ENCODE measurements around the gene SLC19A1. TPM values are rescaled to one million over a fixed set of nuclear protein-coding genes. Genes with fewer than 3 reads are reported as not detected.

SLC19A1 gene
- total RNA-seq, 2 donors from 2014 or later = 4.7 to 6.1 TPM

GRCh38 chr21:45545236-45545570 lies 3.0 kb upstream of the SLC19A1 start:
- no peaks in the 10 kb centered on the region for H3K9me3 ChIP-seq
- no peaks in the 10 kb centered on the region for H3K36me3 ChIP-seq
- TF ChIP-seq CTCF (IDR thresholded peaks at IDR 0.05) = no peak
- H3K27ac ChIP-seq = no peak overlapping the region
- H3K4me1 ChIP-seq (ENCODE audit: control insufficient read depth in 1 of 2, low read depth in 2 of 2) = peaks cover 9 to 15% of the 10 kb centered on the region in 2 donors
- no peaks in the 10 kb centered on the region for H3K27me3 ChIP-seq (replicated peaks; ENCODE audit: insufficient read depth)
- DNase-seq (ENCODE audit: low spot score) (no peak), ATAC-seq (ENCODE audit: insufficient number of reproducible peaks, low FRiP score, low read depth) (no peak)
- H3K4me3 ChIP-seq = no peak overlapping the region

- ATAC-seq (ENCODE audit: insufficient number of reproducible peaks, low FRiP score, low read depth) (no peak), DNase-seq (ENCODE audit: low spot score) (no peak)
- no peak for TF ChIP-seq CTCF (IDR thresholded peaks at IDR 0.05)
- Histone ChIP-seq H3K27ac (no peak overlapping the region), H3K36me3 (no peaks in the 10 kb centered on the region), H3K27me3 (replicated peaks; ENCODE audit: insufficient read depth) (no peaks in the 10 kb centered on the region), H3K9me3 (no peaks in the 10 kb centered on the region), H3K4me1 (ENCODE audit: control insufficient read depth in 1 of 2, low read depth in 2 of 2) (peaks cover 9 to 15% of the 10 kb centered on the region in 2 donors), H3K4me3 (no peak overlapping the region)
Measured at GRCh38 chr21:45544449-45545235, 2.4 kb upstream of the SLC19A1 start.

- H3K9me3 ChIP-seq = no peaks in the 10 kb centered on the region
- H3K4me1 ChIP-seq (ENCODE audit: control insufficient read depth in 1 of 2, low read depth in 2 of 2) = peaks cover 9 to 15% of the 10 kb centered on the region in 2 donors
- DNase-seq (ENCODE audit: low spot score) (no peak), ATAC-seq (ENCODE audit: insufficient number of reproducible peaks, low FRiP score, low read depth) (no peak)
- no peaks in the 10 kb centered on the region for H3K27me3 ChIP-seq (replicated peaks; ENCODE audit: insufficient read depth)
- H3K27ac ChIP-seq = no peak overlapping the region
- no peak for TF ChIP-seq CTCF (IDR thresholded peaks at IDR 0.05)
- no peak overlapping the region for H3K4me3 ChIP-seq
- H3K36me3 ChIP-seq = no peaks in the 10 kb centered on the region
Measured at GRCh38 chr21:45543710-45544448, 1.6 kb upstream of the SLC19A1 start.

GRCh38 chr21:45543371-45543709 lies 1.1 kb upstream of the SLC19A1 start:
- Histone ChIP-seq H3K4me3 (no peak overlapping the region), H3K27me3 (replicated peaks; ENCODE audit: insufficient read depth) (no peaks in the 10 kb centered on the region), H3K4me1 (ENCODE audit: control insufficient read depth in 1 of 2, low read depth in 2 of 2) (peaks cover 9 to 15% of the 10 kb centered on the region in 2 donors), H3K9me3 (no peaks in the 10 kb centered on the region), H3K36me3 (no peaks in the 10 kb centered on the region), H3K27ac (no peak overlapping the region)
- no peak for DNase-seq (ENCODE audit: low spot score)
- ATAC-seq (ENCODE audit: insufficient number of reproducible peaks, low FRiP score, low read depth) = no peak
- TF ChIP-seq CTCF (IDR thresholded peaks at IDR 0.05) = no peak

GRCh38 chr21:45542667-45543370 lies 579 bp upstream of the SLC19A1 start:
- Histone ChIP-seq H3K27ac (no peak overlapping the region), H3K9me3 (no peaks in the 10 kb centered on the region), H3K27me3 (replicated peaks; ENCODE audit: insufficient read depth) (no peaks in the 10 kb centered on the region), H3K36me3 (no peaks in the 10 kb centered on the region), H3K4me3 (peak overlapping the region; percentile 89), H3K4me1 (ENCODE audit: control insufficient read depth in 1 of 2, low read depth in 2 of 2) (peaks cover 9 to 15% of the 10 kb centered on the region in 2 donors)
- DNase-seq (ENCODE audit: low spot score) (no peak), ATAC-seq (ENCODE audit: insufficient number of reproducible peaks, low FRiP score, low read depth) (no peak)
- no peak for TF ChIP-seq CTCF (IDR thresholded peaks at IDR 0.05)
